ENCODE results near the gene CASK. TPM values are rescaled to one million over a fixed set of nuclear protein-coding genes. Genes with fewer than 3 reads are reported as not detected.

CASK gene
- total RNA-seq, 1 experiment from 2014 or later: 54.6 TPM

DNA sequence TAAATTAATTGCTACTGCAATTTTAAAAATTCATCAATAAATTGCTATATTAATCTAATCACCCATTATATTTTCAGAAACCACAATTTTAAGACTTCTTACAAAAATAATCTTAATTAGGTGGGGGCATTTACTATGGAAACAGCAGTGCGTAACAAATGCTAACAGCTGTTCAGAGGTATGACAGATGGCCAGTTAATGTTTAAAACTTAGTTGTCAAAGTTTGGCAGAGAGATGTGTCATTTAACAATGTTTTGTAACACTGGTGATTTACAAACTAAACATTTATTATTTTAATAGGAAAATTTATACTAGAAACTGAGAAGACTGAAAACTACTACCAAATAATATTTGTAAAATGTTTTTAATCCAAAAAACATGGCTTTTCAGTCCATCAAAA, 319.8 kb downstream of the CASK start:
- H3K27me3 Mint-ChIP-seq (ENCODE audit: low read depth): no peaks in the 10 kb centered on the region
- TF ChIP-seq, protein P1, sequence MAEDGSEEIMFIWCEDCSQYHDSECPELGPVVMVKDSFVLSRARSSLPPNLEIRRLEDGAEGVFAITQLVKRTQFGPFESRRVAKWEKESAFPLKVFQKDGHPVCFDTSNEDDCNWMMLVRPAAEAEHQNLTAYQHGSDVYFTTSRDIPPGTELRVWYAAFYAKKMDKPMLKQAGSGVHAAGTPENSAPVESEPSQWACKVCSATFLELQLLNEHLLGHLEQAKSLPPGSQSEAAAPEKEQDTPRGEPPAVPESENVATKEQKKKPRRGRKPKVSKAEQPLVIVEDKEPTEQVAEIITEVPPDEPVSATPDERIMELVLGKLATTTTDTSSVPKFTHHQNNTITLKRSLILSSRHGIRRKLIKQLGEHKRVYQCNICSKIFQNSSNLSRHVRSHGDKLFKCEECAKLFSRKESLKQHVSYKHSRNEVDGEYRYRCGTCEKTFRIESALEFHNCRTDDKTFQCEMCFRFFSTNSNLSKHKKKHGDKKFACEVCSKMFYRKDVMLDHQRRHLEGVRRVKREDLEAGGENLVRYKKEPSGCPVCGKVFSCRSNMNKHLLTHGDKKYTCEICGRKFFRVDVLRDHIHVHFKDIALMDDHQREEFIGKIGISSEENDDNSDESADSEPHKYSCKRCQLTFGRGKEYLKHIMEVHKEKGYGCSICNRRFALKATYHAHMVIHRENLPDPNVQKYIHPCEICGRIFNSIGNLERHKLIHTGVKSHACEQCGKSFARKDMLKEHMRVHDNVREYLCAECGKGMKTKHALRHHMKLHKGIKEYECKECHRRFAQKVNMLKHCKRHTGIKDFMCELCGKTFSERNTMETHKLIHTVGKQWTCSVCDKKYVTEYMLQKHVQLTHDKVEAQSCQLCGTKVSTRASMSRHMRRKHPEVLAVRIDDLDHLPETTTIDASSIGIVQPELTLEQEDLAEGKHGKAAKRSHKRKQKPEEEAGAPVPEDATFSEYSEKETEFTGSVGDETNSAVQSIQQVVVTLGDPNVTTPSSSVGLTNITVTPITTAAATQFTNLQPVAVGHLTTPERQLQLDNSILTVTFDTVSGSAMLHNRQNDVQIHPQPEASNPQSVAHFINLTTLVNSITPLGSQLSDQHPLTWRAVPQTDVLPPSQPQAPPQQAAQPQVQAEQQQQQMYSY (CRISPR knock-in tag; IDR thresholded peaks at IDR 0.05): no peak
- TF ChIP-seq CREB1 (CRISPR knock-in tag; IDR thresholded peaks at IDR 0.05) (no peak), OVOL2 (CRISPR knock-in tag; IDR thresholded peaks at IDR 0.05; ENCODE audit: borderline replicate concordance) (no peak), ZNF423 (CRISPR knock-in tag; IDR thresholded peaks at IDR 0.05) (no peak), ZNF671 (CRISPR knock-in tag; IDR thresholded peaks at IDR 0.05) (no peak)
- TF ChIP-seq, protein P2, sequence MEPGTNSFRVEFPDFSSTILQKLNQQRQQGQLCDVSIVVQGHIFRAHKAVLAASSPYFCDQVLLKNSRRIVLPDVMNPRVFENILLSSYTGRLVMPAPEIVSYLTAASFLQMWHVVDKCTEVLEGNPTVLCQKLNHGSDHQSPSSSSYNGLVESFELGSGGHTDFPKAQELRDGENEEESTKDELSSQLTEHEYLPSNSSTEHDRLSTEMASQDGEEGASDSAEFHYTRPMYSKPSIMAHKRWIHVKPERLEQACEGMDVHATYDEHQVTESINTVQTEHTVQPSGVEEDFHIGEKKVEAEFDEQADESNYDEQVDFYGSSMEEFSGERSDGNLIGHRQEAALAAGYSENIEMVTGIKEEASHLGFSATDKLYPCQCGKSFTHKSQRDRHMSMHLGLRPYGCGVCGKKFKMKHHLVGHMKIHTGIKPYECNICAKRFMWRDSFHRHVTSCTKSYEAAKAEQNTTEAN (CRISPR knock-in tag; IDR thresholded peaks at IDR 0.05): no peak
- TF ChIP-seq, protein P3, sequence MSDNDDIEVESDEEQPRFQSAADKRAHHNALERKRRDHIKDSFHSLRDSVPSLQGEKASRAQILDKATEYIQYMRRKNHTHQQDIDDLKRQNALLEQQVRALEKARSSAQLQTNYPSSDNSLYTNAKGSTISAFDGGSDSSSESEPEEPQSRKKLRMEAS (CRISPR knock-in tag; IDR thresholded peaks at IDR 0.05): no peak
- TF ChIP-seq, protein P4, sequence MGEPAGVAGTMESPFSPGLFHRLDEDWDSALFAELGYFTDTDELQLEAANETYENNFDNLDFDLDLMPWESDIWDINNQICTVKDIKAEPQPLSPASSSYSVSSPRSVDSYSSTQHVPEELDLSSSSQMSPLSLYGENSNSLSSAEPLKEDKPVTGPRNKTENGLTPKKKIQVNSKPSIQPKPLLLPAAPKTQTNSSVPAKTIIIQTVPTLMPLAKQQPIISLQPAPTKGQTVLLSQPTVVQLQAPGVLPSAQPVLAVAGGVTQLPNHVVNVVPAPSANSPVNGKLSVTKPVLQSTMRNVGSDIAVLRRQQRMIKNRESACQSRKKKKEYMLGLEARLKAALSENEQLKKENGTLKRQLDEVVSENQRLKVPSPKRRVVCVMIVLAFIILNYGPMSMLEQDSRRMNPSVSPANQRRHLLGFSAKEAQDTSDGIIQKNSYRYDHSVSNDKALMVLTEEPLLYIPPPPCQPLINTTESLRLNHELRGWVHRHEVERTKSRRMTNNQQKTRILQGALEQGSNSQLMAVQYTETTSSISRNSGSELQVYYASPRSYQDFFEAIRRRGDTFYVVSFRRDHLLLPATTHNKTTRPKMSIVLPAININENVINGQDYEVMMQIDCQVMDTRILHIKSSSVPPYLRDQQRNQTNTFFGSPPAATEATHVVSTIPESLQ (CRISPR knock-in tag; IDR thresholded peaks at IDR 0.05): no peak
- TF ChIP-seq, protein P5, sequence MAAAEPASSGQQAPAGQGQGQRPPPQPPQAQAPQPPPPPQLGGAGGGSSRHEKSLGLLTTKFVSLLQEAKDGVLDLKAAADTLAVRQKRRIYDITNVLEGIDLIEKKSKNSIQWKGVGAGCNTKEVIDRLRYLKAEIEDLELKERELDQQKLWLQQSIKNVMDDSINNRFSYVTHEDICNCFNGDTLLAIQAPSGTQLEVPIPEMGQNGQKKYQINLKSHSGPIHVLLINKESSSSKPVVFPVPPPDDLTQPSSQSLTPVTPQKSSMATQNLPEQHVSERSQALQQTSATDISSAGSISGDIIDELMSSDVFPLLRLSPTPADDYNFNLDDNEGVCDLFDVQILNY (CRISPR knock-in tag; IDR thresholded peaks at IDR 0.05): no peak
- ChIA-PET POLR2A (no interaction called here), CTCF (no interaction called here)
- peaks cover 4% of the 10 kb centered on the region for H3K36me3 Mint-ChIP-seq
- H3K4me3 Mint-ChIP-seq: no peak overlapping the region
- no peaks in the 10 kb centered on the region; the same call in 1 of the 2 replicates for H3K9me3 Mint-ChIP-seq
- no peak overlapping the region for H3K27ac Mint-ChIP-seq
- H3K4me1 Mint-ChIP-seq: peaks cover 45% of the 10 kb centered on the region
- ATAC-seq: no peak
- DNase-seq (ENCODE audit: low spot score): no peak

DNA sequence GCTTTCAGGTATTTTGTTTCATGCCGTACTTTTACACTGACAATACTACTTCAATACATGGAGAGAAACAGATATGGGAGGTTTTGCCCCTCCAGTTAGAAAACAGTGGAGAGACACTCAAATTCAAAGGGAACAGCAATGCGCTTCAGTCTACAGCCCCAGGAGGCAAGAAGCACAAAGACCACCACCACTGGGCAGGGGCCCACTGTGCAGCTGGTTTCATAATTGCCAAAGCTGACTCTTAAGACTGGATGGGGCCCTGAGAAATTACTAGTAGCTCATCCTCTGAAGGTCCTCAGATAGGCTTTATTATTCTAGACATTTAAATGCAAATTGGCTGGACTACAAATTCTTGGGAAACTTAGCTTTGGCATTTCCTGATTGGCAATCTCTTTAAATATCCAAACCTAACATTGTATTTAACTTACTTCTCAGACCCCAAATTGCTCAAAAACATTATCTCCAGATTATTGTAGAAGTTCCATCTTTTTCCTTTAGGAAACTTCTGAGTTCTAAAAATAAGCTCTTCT, 320.5 kb downstream of the CASK start:
- peak overlapping the region; percentile 31; the same call in 1 of the 2 replicates for H3K4me3 Mint-ChIP-seq
- DNase-seq (ENCODE audit: low spot score) (no peak), ATAC-seq (no peak)
- ChIA-PET CTCF (no interaction called here), POLR2A (interaction anchor here (0.5 kb wide), 1 partner anchor 227 kb away, joined by 3 read pairs; no protein-coding TSS in a partner anchor)
- TF ChIP-seq, protein P6, sequence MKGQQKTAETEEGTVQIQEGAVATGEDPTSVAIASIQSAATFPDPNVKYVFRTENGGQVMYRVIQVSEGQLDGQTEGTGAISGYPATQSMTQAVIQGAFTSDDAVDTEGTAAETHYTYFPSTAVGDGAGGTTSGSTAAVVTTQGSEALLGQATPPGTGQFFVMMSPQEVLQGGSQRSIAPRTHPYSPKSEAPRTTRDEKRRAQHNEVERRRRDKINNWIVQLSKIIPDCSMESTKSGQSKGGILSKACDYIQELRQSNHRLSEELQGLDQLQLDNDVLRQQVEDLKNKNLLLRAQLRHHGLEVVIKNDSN (CRISPR knock-in tag; IDR thresholded peaks at IDR 0.05): no peak
- H3K9me3 Mint-ChIP-seq: no peaks in the 10 kb centered on the region; the same call in 1 of the 2 replicates
- peak overlapping the region; percentile 65; the same call in 1 of the 2 replicates for H3K27ac Mint-ChIP-seq
- H3K27me3 Mint-ChIP-seq (ENCODE audit: low read depth): no peaks in the 10 kb centered on the region
- H3K36me3 Mint-ChIP-seq: peaks cover 4% of the 10 kb centered on the region
- H3K4me1 Mint-ChIP-seq: peaks cover 42% of the 10 kb centered on the region

DNA sequence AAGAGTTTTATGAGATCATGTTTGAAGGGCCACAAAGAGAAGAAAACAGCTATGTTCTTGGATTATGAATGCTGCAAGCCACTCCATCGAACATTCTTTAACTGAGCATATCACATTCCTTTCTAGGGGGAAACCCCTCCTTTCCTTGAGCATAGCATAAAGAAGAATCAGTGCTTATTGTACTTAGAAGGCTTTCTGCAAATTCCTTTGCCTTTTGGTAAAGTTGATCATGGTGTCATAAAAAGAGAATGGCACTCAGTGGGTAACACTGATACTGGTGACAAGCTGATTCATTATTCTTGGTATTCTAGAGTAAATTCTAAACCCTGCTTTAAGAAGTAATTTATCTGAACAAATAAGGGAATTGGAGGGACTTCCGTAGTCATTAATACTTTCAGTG, 323.1 kb downstream of the CASK start:
- CTCF ChIA-PET: no interaction called here

More for the DNA sequence above, 323.1 kb downstream of the CASK start:
- no peaks in the 10 kb centered on the region; the same call in 1 of the 2 replicates for H3K9me3 Mint-ChIP-seq
- ATAC-seq: no peak
- no peaks in the 10 kb centered on the region for H3K27me3 Mint-ChIP-seq (ENCODE audit: low read depth)
- no peak for DNase-seq (ENCODE audit: low spot score)
- H3K36me3 Mint-ChIP-seq: peaks cover 4% of the 10 kb centered on the region
- no peak for TF ChIP-seq ZBTB21 (CRISPR knock-in tag; IDR thresholded peaks at IDR 0.05; ENCODE audit: borderline replicate concordance)
- H3K27ac Mint-ChIP-seq: no peak overlapping the region; the same call in 1 of the 2 replicates
- no peak overlapping the region for H3K4me3 Mint-ChIP-seq
- H3K4me1 Mint-ChIP-seq: peaks cover 32% of the 10 kb centered on the region
- POLR2A ChIA-PET: no interaction called here

All from WTC11 (cell line).